Measurements from ENCODE around the gene ALX4. TPM values are rescaled to one million over a fixed set of nuclear protein-coding genes. Genes with fewer than 3 reads are reported as not detected.

The ALX4 gene
- total RNA-seq, 1 experiment from 2014 or later: not detected

DNA sequence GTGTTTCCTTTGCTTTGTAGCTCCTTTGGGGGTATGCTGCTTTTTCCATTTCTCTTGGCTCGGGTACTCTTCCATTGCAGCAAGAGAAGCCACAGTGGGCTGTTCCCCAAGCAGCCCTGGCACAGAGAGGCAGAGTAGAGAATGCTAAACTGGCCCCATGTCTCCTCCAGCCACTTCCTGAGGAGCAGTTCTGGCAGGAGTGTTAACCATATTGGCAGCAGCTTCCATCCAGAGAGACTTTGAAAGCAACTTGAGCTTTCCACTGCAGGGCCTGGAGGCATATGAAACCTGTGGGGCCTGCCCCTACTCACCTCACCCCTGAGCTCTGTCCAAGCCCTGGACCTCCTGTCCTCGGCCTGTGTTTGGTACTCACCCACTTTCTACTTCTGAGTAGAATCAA is 61.8 kb downstream of the ALX4 start:
- Histone ChIP-seq H3K9ac (ENCODE audit: low read length) (no peak overlapping the region), H3K36me3 (ENCODE audit: insufficient read depth, low read length) (0 out of 2 replicates have a peak, but pooled peaks cover 7% of the 10 kb centered on the region), H3K4me3 (ENCODE audit: low read length) (no peak overlapping the region), H3K4me2 (ENCODE audit: low read depth, low read length, poor library complexity, severe bottlenecking) (no peak overlapping the region), H3K9me3 (ENCODE audit: low read length) (no peaks in the 10 kb centered on the region; the same call in 1 of the 2 replicates), H3K79me2 (ENCODE audit: low read length) (no peaks in the 10 kb centered on the region), H3K9me2 (replicated peaks; ENCODE audit: insufficient read depth, low read length) (no peaks in the 10 kb centered on the region), H3K4me1 (ENCODE audit: low read length) (no peaks in the 10 kb centered on the region), H3K27me3 (ENCODE audit: low read length) (no peaks in the 10 kb centered on the region), H4K20me1 (ENCODE audit: insufficient read depth, low read depth, low read length) (no peaks in the 10 kb centered on the region), H2AFZ (ENCODE audit: low read length) (no peak overlapping the region), H3K27ac (ENCODE audit: low read length) (no peak overlapping the region)
- DNase-seq: no peak

DNA sequence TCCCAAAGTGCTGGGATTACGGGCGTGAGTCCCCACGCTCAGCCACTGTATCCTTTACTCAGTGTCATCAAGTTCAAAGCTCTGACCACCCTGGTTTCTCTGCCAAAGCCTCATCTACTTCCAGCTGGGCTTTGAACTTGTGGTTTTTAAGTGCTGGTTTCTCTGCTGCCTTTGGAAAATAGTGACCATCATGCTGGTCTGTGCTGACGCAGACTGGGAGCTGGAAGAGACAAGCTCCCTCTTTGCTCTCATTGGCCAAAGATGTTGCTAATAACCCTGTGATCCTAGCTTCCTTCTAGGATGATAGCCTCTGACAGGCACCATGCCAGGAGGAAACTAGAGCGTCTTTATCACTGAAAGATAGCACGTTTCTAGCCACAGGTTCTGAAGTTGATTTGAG is 62.4 kb downstream of the ALX4 start:
- 0 out of 2 replicates have a peak, but pooled peaks cover under 1% of the 10 kb centered on the region for H3K36me3 ChIP-seq (ENCODE audit: insufficient read depth, low read length)
- no peak overlapping the region for H3K4me2 ChIP-seq (ENCODE audit: low read depth, low read length, poor library complexity, severe bottlenecking)
- H3K79me2 ChIP-seq (ENCODE audit: low read length): no peaks in the 10 kb centered on the region
- H3K4me1 ChIP-seq (ENCODE audit: low read length): no peaks in the 10 kb centered on the region
- no peaks in the 10 kb centered on the region for H3K27me3 ChIP-seq (ENCODE audit: low read length)
- DNase-seq: no peak
- no peak overlapping the region for H3K27ac ChIP-seq (ENCODE audit: low read length)
- no peak overlapping the region for H3K4me3 ChIP-seq (ENCODE audit: low read length)
- H2AFZ ChIP-seq (ENCODE audit: low read length): no peak overlapping the region
- H4K20me1 ChIP-seq (ENCODE audit: insufficient read depth, low read depth, low read length): no peaks in the 10 kb centered on the region
- H3K9me3 ChIP-seq (ENCODE audit: low read length): no peaks in the 10 kb centered on the region; the same call in 1 of the 2 replicates
- H3K9me2 ChIP-seq (replicated peaks; ENCODE audit: insufficient read depth, low read length): no peaks in the 10 kb centered on the region
- H3K9ac ChIP-seq (ENCODE audit: low read length): no peak overlapping the region

DNA sequence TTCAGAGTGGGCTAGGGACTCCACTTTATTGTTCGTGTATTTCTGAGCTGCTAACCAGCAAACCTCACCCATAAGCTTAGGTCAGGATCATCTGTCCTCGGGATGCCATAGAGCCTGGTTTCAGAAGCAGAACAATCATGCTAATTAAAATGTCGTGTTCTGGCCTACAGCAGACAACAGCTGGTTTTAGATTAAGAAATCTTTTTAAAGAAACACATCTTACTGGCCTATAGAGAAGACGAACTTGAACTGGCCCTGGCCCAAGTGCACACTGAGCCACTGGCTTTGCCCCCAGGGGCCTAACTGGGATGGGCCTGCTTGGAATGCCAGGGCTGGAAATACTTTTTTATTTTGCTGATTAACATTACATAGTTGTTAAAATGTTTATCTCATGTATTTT is 63.2 kb downstream of the ALX4 start:
- H2AFZ ChIP-seq (ENCODE audit: low read length): no peak overlapping the region
- no peaks in the 10 kb centered on the region for H4K20me1 ChIP-seq (ENCODE audit: insufficient read depth, low read depth, low read length)
- no peaks in the 10 kb centered on the region for H3K4me1 ChIP-seq (ENCODE audit: low read length)
- no peaks in the 10 kb centered on the region for H3K27me3 ChIP-seq (ENCODE audit: low read length)
- no peak for DNase-seq
- no peaks in the 10 kb centered on the region; the same call in 1 of the 2 replicates for H3K9me3 ChIP-seq (ENCODE audit: low read length)
- no peaks in the 10 kb centered on the region for H3K79me2 ChIP-seq (ENCODE audit: low read length)
- no peaks in the 10 kb centered on the region for H3K9me2 ChIP-seq (replicated peaks; ENCODE audit: insufficient read depth, low read length)
- H3K27ac ChIP-seq (ENCODE audit: low read length): no peak overlapping the region
- no peak overlapping the region for H3K4me3 ChIP-seq (ENCODE audit: low read length)
- no peak overlapping the region for H3K4me2 ChIP-seq (ENCODE audit: low read depth, low read length, poor library complexity, severe bottlenecking)
- no peaks in the 10 kb centered on the region for H3K36me3 ChIP-seq (ENCODE audit: insufficient read depth, low read length)
- H3K9ac ChIP-seq (ENCODE audit: low read length): no peak overlapping the region

DNA sequence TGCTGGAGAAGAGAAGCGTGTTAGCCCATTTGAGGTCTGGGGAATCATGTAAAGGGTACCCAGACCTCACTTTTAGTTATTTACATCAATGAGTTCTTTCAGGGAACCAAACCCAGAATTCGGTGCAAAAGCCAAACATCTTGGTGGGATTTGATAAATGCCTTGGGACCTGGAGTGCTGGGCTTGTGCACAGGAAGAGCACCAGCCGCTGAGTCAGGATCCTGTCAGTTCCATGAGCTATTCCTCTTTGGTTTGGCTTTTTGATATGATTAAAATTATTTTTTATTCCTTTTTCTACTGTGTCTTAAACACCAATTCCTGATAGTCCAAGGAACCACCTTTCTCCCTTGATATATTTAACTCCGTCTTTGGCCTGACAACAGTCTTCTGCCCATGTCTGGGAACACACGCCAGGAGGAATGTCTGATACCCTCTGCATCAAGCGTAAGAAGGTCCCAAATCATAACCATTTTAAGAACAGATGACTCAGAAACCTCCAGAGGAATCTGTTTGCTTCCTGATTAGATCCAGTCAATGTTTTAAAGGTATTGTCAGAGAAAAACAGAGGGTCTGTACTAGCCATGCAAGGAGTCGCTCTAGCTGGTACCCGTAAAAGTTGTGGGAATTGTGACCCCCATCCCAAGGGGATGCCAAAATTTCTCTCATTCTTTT is 65.2 kb downstream of the ALX4 start:
- Histone ChIP-seq H3K9me3 (ENCODE audit: low read length) (no peaks in the 10 kb centered on the region), H4K20me1 (ENCODE audit: insufficient read depth, low read depth, low read length) (no peaks in the 10 kb centered on the region), H3K9me2 (replicated peaks; ENCODE audit: insufficient read depth, low read length) (no peaks in the 10 kb centered on the region), H3K27me3 (ENCODE audit: low read length) (no peaks in the 10 kb centered on the region), H2AFZ (ENCODE audit: low read length) (no peak overlapping the region), H3K9ac (ENCODE audit: low read length) (no peak overlapping the region), H3K4me3 (ENCODE audit: low read length) (no peak overlapping the region), H3K4me1 (ENCODE audit: low read length) (no peaks in the 10 kb centered on the region), H3K4me2 (ENCODE audit: low read depth, low read length, poor library complexity, severe bottlenecking) (no peak overlapping the region), H3K79me2 (ENCODE audit: low read length) (no peaks in the 10 kb centered on the region), H3K27ac (ENCODE audit: low read length) (no peak overlapping the region), H3K36me3 (ENCODE audit: insufficient read depth, low read length) (no peaks in the 10 kb centered on the region)
- DNase-seq: no peak

DNA sequence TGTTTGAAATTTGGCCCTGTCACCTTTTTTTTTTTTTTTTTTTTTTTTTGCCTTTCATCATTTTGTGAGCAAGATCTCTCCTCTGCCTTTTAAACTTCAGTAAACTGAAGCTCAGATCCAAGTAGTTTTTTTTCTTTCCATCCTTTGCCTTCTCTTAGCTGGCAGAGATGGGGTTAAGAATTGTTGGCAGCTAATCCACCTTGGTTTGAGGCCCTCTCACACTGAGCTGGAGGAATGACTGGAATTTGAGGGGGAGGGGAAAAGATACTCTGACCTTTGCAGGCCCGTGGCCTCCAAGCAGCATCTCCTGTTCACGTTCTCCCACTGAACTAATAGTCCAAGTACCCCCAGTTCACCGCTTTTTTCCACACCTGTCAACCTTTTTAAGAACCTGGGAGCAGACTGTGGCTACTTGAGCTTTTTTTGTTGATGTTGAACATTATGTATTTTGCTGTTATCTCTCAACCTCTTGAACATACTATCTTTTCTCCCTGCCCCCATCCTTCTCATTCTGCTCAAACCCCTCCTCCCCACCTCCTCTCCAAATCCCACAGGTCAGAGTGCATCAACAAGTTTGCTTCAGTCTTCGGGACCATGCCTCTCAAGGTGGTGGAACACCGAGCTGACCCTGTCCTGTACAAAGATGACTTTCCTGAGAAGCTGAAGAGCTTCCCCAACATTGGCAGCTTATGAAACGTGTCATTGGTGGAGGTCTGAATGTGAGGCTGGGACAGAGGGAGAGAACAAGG is 66.2 kb downstream of the ALX4 start:
- Histone ChIP-seq H3K9me2 (replicated peaks; ENCODE audit: insufficient read depth, low read length) (no peaks in the 10 kb centered on the region), H3K27me3 (ENCODE audit: low read length) (no peaks in the 10 kb centered on the region)

DNA sequence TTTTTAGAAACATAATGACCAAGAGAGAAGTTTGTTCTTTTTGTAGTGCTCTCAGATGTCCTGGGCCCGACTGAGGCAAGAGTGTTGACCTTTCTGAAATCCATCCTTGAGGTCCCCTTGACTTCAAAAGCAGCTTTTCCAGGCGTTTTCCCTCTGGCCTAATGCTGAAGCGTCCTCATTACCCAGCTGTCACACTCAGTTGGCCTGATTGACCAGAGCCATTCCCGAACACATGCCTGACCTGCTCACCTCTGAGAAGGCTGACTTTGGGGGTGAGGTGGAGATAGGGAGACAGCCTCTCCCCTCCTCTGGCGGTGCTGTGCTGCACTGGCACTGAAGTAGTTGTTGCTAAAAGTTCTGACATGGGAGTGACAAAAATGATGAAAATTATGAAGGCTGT is 66.9 kb downstream of the ALX4 start:
- H3K27ac ChIP-seq (ENCODE audit: low read length): no peak overlapping the region
- H3K9ac ChIP-seq (ENCODE audit: low read length): no peak overlapping the region
- H3K27me3 ChIP-seq (ENCODE audit: low read length): no peaks in the 10 kb centered on the region
- H2AFZ ChIP-seq (ENCODE audit: low read length): no peak overlapping the region
- H3K4me2 ChIP-seq (ENCODE audit: low read depth, low read length, poor library complexity, severe bottlenecking): no peak overlapping the region
- no peaks in the 10 kb centered on the region for H3K4me1 ChIP-seq (ENCODE audit: low read length)
- H4K20me1 ChIP-seq (ENCODE audit: insufficient read depth, low read depth, low read length): no peaks in the 10 kb centered on the region
- H3K4me3 ChIP-seq (ENCODE audit: low read length): no peak overlapping the region
- no peak for DNase-seq
- no peaks in the 10 kb centered on the region for H3K36me3 ChIP-seq (ENCODE audit: insufficient read depth, low read length)
- H3K9me2 ChIP-seq (replicated peaks; ENCODE audit: insufficient read depth, low read length): no peaks in the 10 kb centered on the region
- no peaks in the 10 kb centered on the region for H3K79me2 ChIP-seq (ENCODE audit: low read length)
- no peaks in the 10 kb centered on the region for H3K9me3 ChIP-seq (ENCODE audit: low read length)

More for the DNA sequence above, 66.2 kb downstream of the ALX4 start:
- no peak for DNase-seq
- Histone ChIP-seq H3K27ac (ENCODE audit: low read length) (no peak overlapping the region), H3K79me2 (ENCODE audit: low read length) (no peaks in the 10 kb centered on the region), H3K36me3 (ENCODE audit: insufficient read depth, low read length) (no peaks in the 10 kb centered on the region), H3K9me3 (ENCODE audit: low read length) (no peaks in the 10 kb centered on the region), H3K4me3 (ENCODE audit: low read length) (no peak overlapping the region), H4K20me1 (ENCODE audit: insufficient read depth, low read depth, low read length) (no peaks in the 10 kb centered on the region), H3K4me2 (ENCODE audit: low read depth, low read length, poor library complexity, severe bottlenecking) (no peak overlapping the region), H3K9ac (ENCODE audit: low read length) (no peak overlapping the region), H2AFZ (ENCODE audit: low read length) (no peak overlapping the region), H3K4me1 (ENCODE audit: low read length) (no peaks in the 10 kb centered on the region)

DNA sequence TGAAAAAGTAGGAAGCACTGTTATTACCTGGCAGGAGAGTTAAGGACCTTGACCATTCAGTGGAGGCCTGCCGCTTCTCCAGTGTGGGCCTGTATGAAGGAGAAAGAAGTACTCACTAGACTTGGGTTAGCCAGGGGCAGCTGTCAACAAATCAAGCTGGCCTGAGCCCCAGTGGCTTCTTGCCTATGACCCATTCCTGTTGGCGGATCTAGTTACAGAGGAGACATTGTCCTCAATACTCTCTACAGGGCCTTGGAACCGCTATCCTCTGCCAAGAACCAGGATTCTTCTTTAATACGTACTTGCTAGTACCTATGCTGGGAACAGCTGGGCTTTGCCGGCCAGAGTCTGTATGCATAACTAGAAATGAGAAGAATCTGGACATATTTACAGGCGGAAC is 68.1 kb downstream of the ALX4 start:
- no peaks in the 10 kb centered on the region for H4K20me1 ChIP-seq (ENCODE audit: insufficient read depth, low read depth, low read length)
- H3K9me2 ChIP-seq (replicated peaks; ENCODE audit: insufficient read depth, low read length): no peaks in the 10 kb centered on the region
- no peaks in the 10 kb centered on the region for H3K79me2 ChIP-seq (ENCODE audit: low read length)
- H3K27me3 ChIP-seq (ENCODE audit: low read length): no peaks in the 10 kb centered on the region
- no peak overlapping the region for H3K4me2 ChIP-seq (ENCODE audit: low read depth, low read length, poor library complexity, severe bottlenecking)
- H3K4me1 ChIP-seq (ENCODE audit: low read length): no peaks in the 10 kb centered on the region
- no peaks in the 10 kb centered on the region for H3K36me3 ChIP-seq (ENCODE audit: insufficient read depth, low read length)
- H3K4me3 ChIP-seq (ENCODE audit: low read length): no peak overlapping the region
- no peak overlapping the region for H3K27ac ChIP-seq (ENCODE audit: low read length)
- no peak overlapping the region for H3K9ac ChIP-seq (ENCODE audit: low read length)
- no peak overlapping the region for H2AFZ ChIP-seq (ENCODE audit: low read length)
- no peak for DNase-seq
- H3K9me3 ChIP-seq (ENCODE audit: low read length): no peaks in the 10 kb centered on the region

DNA sequence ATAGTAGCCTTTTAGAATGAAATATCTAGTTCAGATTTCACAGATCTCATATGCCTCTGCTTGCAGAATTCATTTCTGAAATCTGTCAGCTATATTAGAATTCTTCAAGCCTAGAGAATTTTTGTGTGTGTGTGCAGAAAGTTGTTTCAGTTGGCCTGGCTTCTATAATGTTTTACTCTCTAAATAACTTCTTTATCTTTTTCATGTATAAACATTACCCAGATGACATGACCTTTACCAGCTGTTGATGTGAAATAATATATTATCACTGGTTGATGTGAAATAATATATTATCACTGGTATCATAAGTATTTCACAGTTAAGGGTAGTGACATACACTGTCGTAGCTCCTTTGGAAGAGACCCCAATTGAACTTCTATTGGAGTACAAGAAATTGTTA is 72.8 kb downstream of the ALX4 start:
- no peak for DNase-seq
- Histone ChIP-seq H3K27me3 (ENCODE audit: low read length) (no peaks in the 10 kb centered on the region), H3K79me2 (ENCODE audit: low read length) (no peaks in the 10 kb centered on the region)

More for the DNA sequence above, 72.8 kb downstream of the ALX4 start:
- Histone ChIP-seq H3K27ac (ENCODE audit: low read length) (no peak overlapping the region), H3K4me2 (ENCODE audit: low read depth, low read length, poor library complexity, severe bottlenecking) (no peak overlapping the region), H2AFZ (ENCODE audit: low read length) (no peak overlapping the region), H3K4me3 (ENCODE audit: low read length) (no peak overlapping the region), H3K36me3 (ENCODE audit: insufficient read depth, low read length) (no peaks in the 10 kb centered on the region), H4K20me1 (ENCODE audit: insufficient read depth, low read depth, low read length) (no peaks in the 10 kb centered on the region), H3K9me3 (ENCODE audit: low read length) (no peaks in the 10 kb centered on the region), H3K9ac (ENCODE audit: low read length) (no peak overlapping the region), H3K9me2 (replicated peaks; ENCODE audit: insufficient read depth, low read length) (no peaks in the 10 kb centered on the region), H3K4me1 (ENCODE audit: low read length) (no peaks in the 10 kb centered on the region)
